ENCODE results near the gene ADGRV1. TPM values are rescaled to one million over a fixed set of nuclear protein-coding genes. Genes with fewer than 3 reads are reported as not detected.

The ADGRV1 gene
- total and polyA plus RNA-seq, 2 donors (not counting 3 experiments of a cell fraction or from before 2014, with no cell fraction given), result 0.11 to 0.55 TPM

DNA sequence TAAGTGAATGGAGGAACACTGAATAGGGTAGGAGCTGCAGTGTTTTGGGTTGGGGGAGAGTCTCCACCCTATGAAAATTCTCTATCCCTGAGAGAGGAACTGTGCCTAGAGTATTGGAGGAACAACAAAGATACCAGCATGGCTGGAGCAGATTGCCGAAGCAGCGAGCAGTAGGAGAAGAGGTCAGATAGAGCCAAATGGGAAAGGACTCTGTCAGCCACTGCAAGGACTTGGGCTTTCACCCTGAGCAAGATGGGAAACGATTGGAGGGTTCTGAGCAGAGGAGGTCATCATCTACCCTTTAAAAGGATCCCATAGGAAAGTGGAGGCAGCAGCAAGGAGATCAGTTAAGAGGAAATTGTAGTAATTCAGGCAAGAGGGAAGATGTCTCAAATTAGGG lies 24.8 kb upstream of the ADGRV1 start:
- Histone ChIP-seq H3K27ac (ENCODE audit: insufficient read depth, low read depth, low read length) (no peak overlapping the region), H4K20me1 (replicated peaks; ENCODE audit: control insufficient read depth, extremely low read depth, insufficient read depth, low read length) (no peaks in the 10 kb centered on the region), H3K9me1 (replicated peaks; ENCODE audit: control insufficient read depth, extremely low read depth, insufficient read depth, low read length) (no peaks in the 10 kb centered on the region), H3K27me3 (ENCODE audit: control insufficient read depth in 2 of 2, insufficient read depth in 2 of 2, low read length in 2 of 2) (peaks cover 12 to 44% of the 10 kb centered on the region in 2 experiments), H3K4me2 (ENCODE audit: insufficient read depth, low read length) (no peak overlapping the region), H3K4me3 (replicated peaks in 1 of 3; ENCODE audit: insufficient read depth in 1 of 3, low read depth in 1 of 3, low read length in 3 of 3) (no peak overlapping the region), H3K79me2 (ENCODE audit: control insufficient read depth, insufficient read depth, low read length) (peaks cover 5% of the 10 kb centered on the region), H3K9ac (replicated peaks; ENCODE audit: extremely low read depth, insufficient read depth, low read length) (no peak overlapping the region), H3K9me3 (replicated peaks; ENCODE audit: control insufficient read depth, insufficient read depth, low read length) (no peaks in the 10 kb centered on the region), H3K36me3 (ENCODE audit: control insufficient read depth in 2 of 2, extremely low read depth in 1 of 2, insufficient read depth in 2 of 2, low read length in 2 of 2) (no peaks in the 10 kb centered on the region), H3K4me1 (ENCODE audit: control insufficient read depth, extremely low read depth, insufficient read depth, low read length) (peaks cover 4% of the 10 kb centered on the region), H2AFZ (ENCODE audit: low read depth, low read length) (no peak overlapping the region)
- dilution Hi-C loops (cut with MboI; ENCODE audit: extremely low pct_ligation_motif_present, low sequenced_read_pairs) (no loop called here), intact Hi-C loops (cut with micrococcal nuclease) (no loop called here)
- no peak for FAIRE-seq
- CTCF ChIA-PET, result no interaction called here
- DNase-seq (ENCODE audit: low read depth, low spot score), result no peak
- no TSS peak for BruUV-seq (replicated peaks)
- POLR2A ChIA-PET, result no interaction called here
- TF ChIP-seq GATA2 (IDR thresholded peaks at IDR 0.05; ENCODE audit: insufficient read depth, insufficient read length, low read depth, low read length), result no peak
- TF ChIP-seq MYC (IDR thresholded peaks at IDR 0.05; ENCODE audit: low read depth, low read length), result no peak
- TF ChIP-seq, protein P1, sequence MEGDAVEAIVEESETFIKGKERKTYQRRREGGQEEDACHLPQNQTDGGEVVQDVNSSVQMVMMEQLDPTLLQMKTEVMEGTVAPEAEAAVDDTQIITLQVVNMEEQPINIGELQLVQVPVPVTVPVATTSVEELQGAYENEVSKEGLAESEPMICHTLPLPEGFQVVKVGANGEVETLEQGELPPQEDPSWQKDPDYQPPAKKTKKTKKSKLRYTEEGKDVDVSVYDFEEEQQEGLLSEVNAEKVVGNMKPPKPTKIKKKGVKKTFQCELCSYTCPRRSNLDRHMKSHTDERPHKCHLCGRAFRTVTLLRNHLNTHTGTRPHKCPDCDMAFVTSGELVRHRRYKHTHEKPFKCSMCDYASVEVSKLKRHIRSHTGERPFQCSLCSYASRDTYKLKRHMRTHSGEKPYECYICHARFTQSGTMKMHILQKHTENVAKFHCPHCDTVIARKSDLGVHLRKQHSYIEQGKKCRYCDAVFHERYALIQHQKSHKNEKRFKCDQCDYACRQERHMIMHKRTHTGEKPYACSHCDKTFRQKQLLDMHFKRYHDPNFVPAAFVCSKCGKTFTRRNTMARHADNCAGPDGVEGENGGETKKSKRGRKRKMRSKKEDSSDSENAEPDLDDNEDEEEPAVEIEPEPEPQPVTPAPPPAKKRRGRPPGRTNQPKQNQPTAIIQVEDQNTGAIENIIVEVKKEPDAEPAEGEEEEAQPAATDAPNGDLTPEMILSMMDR (IDR thresholded peaks at IDR 0.05; ENCODE audit: extremely low read depth in 1 of 2, insufficient read depth in 1 of 2, low read depth in 1 of 2, low read length in 2 of 2), result no peak

DNA sequence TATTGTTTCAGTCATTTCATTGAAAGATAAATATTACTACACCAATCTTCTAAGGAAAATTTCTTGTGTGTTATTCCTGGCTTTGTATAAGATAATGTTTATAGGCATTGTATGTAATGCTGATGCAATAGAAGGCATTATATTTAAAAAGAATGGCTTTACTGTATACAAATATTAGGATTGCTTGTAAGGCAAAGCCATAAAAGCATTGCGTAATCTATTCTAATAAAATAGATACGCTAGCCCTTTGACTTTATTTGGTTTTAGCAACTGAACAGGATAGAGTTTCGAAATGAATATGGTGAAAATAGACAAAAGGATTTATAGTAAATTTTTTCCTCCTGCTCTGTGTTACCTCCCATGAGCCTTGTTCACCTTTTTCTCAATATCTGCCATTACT lies 23.7 kb upstream of the ADGRV1 start:
- no peaks in the 10 kb centered on the region for H3K79me2 ChIP-seq (ENCODE audit: control insufficient read depth, insufficient read depth, low read length)
- no peak for FAIRE-seq
- TF ChIP-seq, protein P2, sequence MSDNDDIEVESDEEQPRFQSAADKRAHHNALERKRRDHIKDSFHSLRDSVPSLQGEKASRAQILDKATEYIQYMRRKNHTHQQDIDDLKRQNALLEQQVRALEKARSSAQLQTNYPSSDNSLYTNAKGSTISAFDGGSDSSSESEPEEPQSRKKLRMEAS (IDR thresholded peaks at IDR 0.05; ENCODE audit: insufficient read depth, insufficient read length), result no peak
- TF ChIP-seq MYC (IDR thresholded peaks at IDR 0.05; ENCODE audit: low read depth, low read length) (no peak), POLR2AphosphoS5 (IDR thresholded peaks at IDR 0.05; ENCODE audit: insufficient read depth, low read depth, low read length) (no peak), EZH2 (IDR thresholded peaks at IDR 0.05; ENCODE audit: borderline replicate concordance, low read depth, low read length, severe bottlenecking) (no peak), FOS (IDR thresholded peaks at IDR 0.05; ENCODE audit: borderline replicate concordance, insufficient read depth, low read length) (no peak), JUN (IDR thresholded peaks at IDR 0.05; ENCODE audit: borderline replicate concordance, insufficient read depth, insufficient read length, low read depth) (no peak), POLR2A (IDR thresholded peaks at IDR 0.05; ENCODE audit: low read depth, low read length) (no peak), GATA2 (IDR thresholded peaks at IDR 0.05; ENCODE audit: insufficient read depth, insufficient read length, low read depth, low read length) (no peak)
- TF ChIP-seq, protein P1 (IDR thresholded peaks at IDR 0.05; ENCODE audit: extremely low read depth in 1 of 2, insufficient read depth in 1 of 2, low read depth in 1 of 2, low read length in 2 of 2), result no peak
- no peak overlapping the region for H3K27ac ChIP-seq (ENCODE audit: insufficient read depth, low read depth, low read length)
- intact Hi-C loops (cut with micrococcal nuclease) (no loop called here), dilution Hi-C loops (cut with MboI; ENCODE audit: extremely low pct_ligation_motif_present, low sequenced_read_pairs) (no loop called here)
- DNase-seq (ENCODE audit: low read depth, low spot score), result no peak
- CTCF ChIA-PET, result interaction anchor here (1.0 kb wide), 1 partner anchor 95 kb away, joined by 3 read pairs; no protein-coding TSS in a partner anchor
- H4K20me1 ChIP-seq (replicated peaks; ENCODE audit: control insufficient read depth, extremely low read depth, insufficient read depth, low read length), result no peaks in the 10 kb centered on the region
- no peak overlapping the region for H2AFZ ChIP-seq (ENCODE audit: low read depth, low read length)
- no peak overlapping the region for H3K4me2 ChIP-seq (ENCODE audit: insufficient read depth, low read length)
- no peak overlapping the region for H3K4me3 ChIP-seq (replicated peaks in 1 of 3; ENCODE audit: insufficient read depth in 1 of 3, low read depth in 1 of 3, low read length in 3 of 3)
- POLR2A ChIA-PET, result no interaction called here
- H3K4me1 ChIP-seq (ENCODE audit: control insufficient read depth, extremely low read depth, insufficient read depth, low read length), result peaks cover 4% of the 10 kb centered on the region
- H3K9me3 ChIP-seq (replicated peaks; ENCODE audit: control insufficient read depth, insufficient read depth, low read length), result no peaks in the 10 kb centered on the region
- H3K36me3 ChIP-seq (ENCODE audit: control insufficient read depth in 2 of 2, extremely low read depth in 1 of 2, insufficient read depth in 2 of 2, low read length in 2 of 2), result no peaks in the 10 kb centered on the region
- no TSS peak for BruUV-seq (replicated peaks)
- H3K9ac ChIP-seq (replicated peaks; ENCODE audit: extremely low read depth, insufficient read depth, low read length), result no peak overlapping the region
- H3K27me3 ChIP-seq (ENCODE audit: control insufficient read depth in 2 of 2, insufficient read depth in 2 of 2, low read length in 2 of 2), result peaks cover 12 to 46% of the 10 kb centered on the region in 2 experiments
- no peaks in the 10 kb centered on the region for H3K9me1 ChIP-seq (replicated peaks; ENCODE audit: control insufficient read depth, extremely low read depth, insufficient read depth, low read length)
